Neural progenitor cell (in vitro differentiated cells): Measurements from ENCODE around the gene QPCTL. TPM values are rescaled to one million over a fixed set of nuclear protein-coding genes. Genes with fewer than 3 reads are reported as not detected.

ENCODE experiments used
- DNase-seq: peaks from one replicate; pipeline ENCODE4 v3.0.0-alpha.2; 2016; ENCODE audit warnings: low spot score
- H2AFZ ChIP-seq: fragments of 200-600 bp; sonication (generic); replicated peaks from 2 replicates; pipeline ENCODE4 v1.6.1; 2016; ENCODE audit warnings: antibody characterized with exemption
- H3F3A ChIP-seq: fragments of 200-600 bp; sonication (generic); 2 replicates; pipeline ENCODE4 v1.6.1; 2016; ENCODE audit warnings: antibody characterized with exemption, low read depth
- H3K27ac ChIP-seq: fragments of 200-600 bp; sonication (generic); 2 replicates; pipeline ENCODE4 v1.5.1; 2016; ENCODE audit warnings: mild to moderate bottlenecking
- H3K27me3 ChIP-seq: fragments of 200-600 bp; sonication (generic); 2 replicates; pipeline ENCODE4 v1.6.1; 2016; ENCODE audit warnings: mild to moderate bottlenecking, moderate library complexity
- H3K36me3 ChIP-seq: fragments of 200-600 bp; sonication (generic); 2 replicates; pipeline ENCODE4 v1.5.1; 2016
- H3K4me1 ChIP-seq: fragments of 200-600 bp; sonication (generic); 2 replicates; pipeline ENCODE4 v1.6.1; 2016; ENCODE audit warnings: mixed run types
- H3K4me2 ChIP-seq: fragments of 200-600 bp; sonication (generic); 2 replicates; pipeline ENCODE4 v1.6.1; 2016
- H3K4me3 ChIP-seq: fragments of 200-600 bp; sonication (generic); 2 replicates; pipeline ENCODE4 v1.5.1; 2016
- H3K79me2 ChIP-seq: fragments of 200-600 bp; sonication (generic); 2 replicates; pipeline ENCODE4 v1.6.1; 2016; ENCODE audit warnings: low read depth
- H3K9ac ChIP-seq: fragments of 200-600 bp; sonication (generic); 2 replicates; pipeline ENCODE4 v1.6.1; 2016
- H3K9me3 ChIP-seq: fragments of 200-600 bp; sonication (generic); 2 replicates; pipeline ENCODE4 v1.5.1; 2016; ENCODE audit warnings: low read depth
- H4K20me1 ChIP-seq: fragments of 200-600 bp; sonication (generic); 2 replicates; pipeline ENCODE4 v1.6.1; 2016; ENCODE audit warnings: low read depth
- H3K27ac Mint-ChIP-seq: 3 replicates; pipeline ENCODE4 v1.8.0; 2021; ENCODE audit warnings: mixed read lengths
- H3K27me3 Mint-ChIP-seq: 2 replicates; pipeline ENCODE4 v1.8.0; 2022; ENCODE audit warnings: low read depth, mild to moderate bottlenecking, inconsistent platforms, moderate library complexity, mixed read lengths; ENCODE audit not compliant: insufficient read depth
- H3K36me3 Mint-ChIP-seq: 3 replicates; pipeline ENCODE4 v1.8.0; 2021; ENCODE audit warnings: mixed read lengths
- H3K4me1 Mint-ChIP-seq: 3 replicates; pipeline ENCODE4 v1.8.0; 2021; ENCODE audit warnings: mixed read lengths
- H3K4me3 Mint-ChIP-seq: 3 replicates; pipeline ENCODE4 v1.8.0; 2021; ENCODE audit warnings: mild to moderate bottlenecking, moderate library complexity, mixed read lengths
- H3K9me3 Mint-ChIP-seq: 3 replicates; pipeline ENCODE4 v1.8.0; 2020; ENCODE audit warnings: mixed read lengths
- CTCF ChIP-seq: fragments of 200-600 bp; sonication (generic); IDR thresholded peaks from 2 replicates; pipeline ENCODE4 v1.5.1; 2017; ENCODE audit warnings: antibody characterized with exemption, mild to moderate bottlenecking
- EZH2 ChIP-seq: fragments of 200-600 bp; sonication (generic); IDR thresholded peaks from 2 replicates; pipeline ENCODE4 v1.6.1; 2017; ENCODE audit warnings: antibody characterized with exemption, mild to moderate bottlenecking, moderate library complexity
- EZH2phosphoT487 ChIP-seq: fragments of 200-600 bp; sonication (generic); IDR thresholded peaks from 2 replicates; pipeline ENCODE4 v1.6.1; 2017; ENCODE audit warnings: antibody characterized with exemption
- total RNA-seq: library from RNA; depleted of rRNA; stranded (reverse); fragments of >200 nt; gene quantifications from 2 replicates; pipeline ENCODE4 v1.2.3, GENCODE V29; 2015; ENCODE audit warnings: low replicate concordance

QPCTL gene
- 4.5 and 15.7 TPM in 2 replicates for total RNA-seq

DNA sequence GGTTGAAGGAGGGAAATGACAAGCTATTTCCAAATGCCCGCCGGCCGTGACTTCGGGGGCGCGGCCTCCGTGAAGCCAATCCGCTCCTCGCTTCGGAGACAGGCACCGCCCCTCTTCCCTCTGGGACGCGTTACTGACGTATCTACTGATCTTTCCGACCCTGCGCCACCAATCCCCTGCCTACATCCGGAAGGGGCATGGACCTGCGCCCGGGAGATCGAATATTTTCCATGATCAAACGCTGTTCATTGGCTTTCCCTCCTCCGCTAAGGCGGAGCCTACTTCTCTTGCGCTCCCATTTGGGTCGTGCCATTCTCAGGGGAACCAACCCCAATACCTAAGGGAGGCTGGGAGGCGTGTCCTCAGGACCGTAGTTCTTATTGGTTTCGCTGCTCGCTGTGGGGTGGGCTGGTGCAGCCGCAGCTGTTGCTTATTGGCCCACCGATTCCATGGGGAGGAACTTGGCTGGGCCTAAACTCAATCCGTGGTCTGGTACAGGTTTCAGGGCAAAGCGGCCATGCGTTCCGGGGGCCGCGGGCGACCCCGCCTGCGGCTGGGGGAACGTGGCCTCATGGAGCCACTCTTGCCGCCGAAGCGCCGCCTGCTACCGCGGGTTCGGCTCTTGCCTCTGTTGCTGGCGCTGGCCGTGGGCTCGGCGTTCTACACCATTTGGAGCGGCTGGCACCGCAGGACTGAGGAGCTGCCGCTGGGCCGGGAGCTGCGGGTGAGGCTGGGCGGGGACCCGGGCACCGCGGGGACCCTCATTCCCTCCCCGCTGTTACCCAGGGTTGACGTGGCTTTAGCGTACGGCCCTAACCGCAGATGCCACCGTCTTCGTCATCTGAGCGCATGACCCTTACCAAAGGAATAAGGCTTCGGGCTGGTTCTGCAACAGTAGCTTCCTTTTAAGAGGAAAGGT lies at the start of gene QPCTL:
Gene QPCTL (plus strand): TSS at position 480 of the 919 bp plus-strand sequence. CDS start 38 bp downstream, at position 518.
- H4K20me1 ChIP-seq, result peaks cover 14% of the 10 kb centered on the region
- Mint-ChIP-seq H3K36me3 (peaks cover 14% of the 10 kb centered on the region), H3K27ac (peak within 1 kb of the TSS; percentile 90), H3K4me3 (peak within 1 kb of the TSS; percentile 96), H3K4me1 (peaks cover 11% of the 10 kb centered on the region), H3K9me3 (no peaks in the 10 kb centered on the region), H3K27me3 (peaks cover 4% of the 10 kb centered on the region)
- H3K4me3 ChIP-seq, result peak within 1 kb of the TSS; percentile 78
- H3K36me3 ChIP-seq, result no peaks in the 10 kb centered on the region
- H3K79me2 ChIP-seq, result peaks cover 28% of the 10 kb centered on the region
- peaks cover 6% of the 10 kb centered on the region for H3K4me1 ChIP-seq
- peak; percentile 99 for DNase-seq
- H3K4me2 ChIP-seq, result peak within 1 kb of the TSS; percentile 83
- H3K27ac ChIP-seq, result peak within 1 kb of the TSS; percentile 54
- TF ChIP-seq EZH2phosphoT487 (no peak), EZH2 (no peak), CTCF (no peak)
- H3F3A ChIP-seq, result peaks cover 19% of the 10 kb centered on the region
- peak within 1 kb of the TSS; percentile 81 for H3K9ac ChIP-seq
- no peaks in the 10 kb centered on the region for H3K9me3 ChIP-seq
- peak within 1 kb of the TSS; percentile 91 for H2AFZ ChIP-seq
- H3K27me3 ChIP-seq, result no peaks in the 10 kb centered on the region

- TF ChIP-seq CTCF, result peak; percentile 94
- no peak for TF ChIP-seq EZH2
- Histone ChIP-seq H3K9me3 (no peaks in the 10 kb centered on the region), H3K4me3 (peak overlapping the region; percentile 61), H3K4me1 (peaks cover 9% of the 10 kb centered on the region), H3K27ac (no peak overlapping the region), H3K9ac (no peak overlapping the region), H3K36me3 (no peaks in the 10 kb centered on the region), H3F3A (peaks cover 61% of the 10 kb centered on the region), H2AFZ (peak overlapping the region; percentile 97), H3K27me3 (peaks cover 23% of the 10 kb centered on the region), H3K4me2 (peak overlapping the region; percentile 86), H4K20me1 (peaks cover 4% of the 10 kb centered on the region), H3K79me2 (no peaks in the 10 kb centered on the region)
- Mint-ChIP-seq H3K9me3 (peaks cover 2% of the 10 kb centered on the region), H3K36me3 (no peaks in the 10 kb centered on the region), H3K4me1 (peaks cover 49% of the 10 kb centered on the region), H3K27ac (no peak overlapping the region), H3K27me3 (peaks cover 17% of the 10 kb centered on the region), H3K4me3 (peak overlapping the region; percentile 88)
- DNase-seq, result peak; percentile 91
These were observed 49.2 kb upstream of the QPCTL start for GRCh38 chr19:45643024-45643926.

DNA sequence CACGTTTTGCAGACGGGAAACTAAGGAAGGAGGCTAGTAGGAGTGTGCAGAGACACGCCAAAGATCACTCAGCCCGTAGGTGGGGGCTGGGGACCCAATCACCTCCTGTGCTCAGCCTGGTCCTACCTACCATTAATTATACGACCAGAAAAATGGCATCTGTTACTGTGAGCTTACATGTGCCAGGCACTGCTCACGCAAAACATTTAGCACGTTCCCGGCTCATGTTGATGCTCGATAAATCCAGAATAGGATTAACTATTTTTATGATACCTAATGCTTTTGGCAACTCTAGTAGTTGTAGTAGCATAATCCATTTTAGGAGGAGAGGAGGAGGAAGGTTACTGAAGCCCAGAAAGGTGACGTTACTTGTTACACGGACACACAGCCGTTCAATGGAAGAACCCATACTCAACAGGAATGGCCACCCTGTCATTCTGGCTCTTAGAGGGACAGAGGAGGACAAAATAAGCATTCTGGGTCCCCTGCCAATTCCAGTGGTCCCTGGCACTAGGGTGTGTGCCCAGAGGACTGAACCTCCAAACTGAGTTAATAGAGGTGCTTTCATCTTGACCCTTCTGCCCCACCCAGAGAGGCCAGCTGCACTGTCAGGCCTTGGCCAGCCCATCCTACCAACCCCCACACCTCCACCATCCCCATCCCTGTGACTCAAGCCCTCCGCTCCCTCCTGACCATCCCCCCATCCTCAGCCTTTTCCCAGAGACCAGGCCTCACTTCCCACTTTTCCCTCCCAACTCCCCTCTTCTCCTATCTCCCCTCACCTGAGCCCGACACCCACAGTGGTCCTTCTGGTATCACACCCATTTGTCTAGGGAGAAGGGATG lies 48.3 kb upstream of the QPCTL start:
- H3K4me1 ChIP-seq, result peaks cover 5% of the 10 kb centered on the region
- H3K27me3 ChIP-seq, result peaks cover 23% of the 10 kb centered on the region
- H3F3A ChIP-seq, result peaks cover 54% of the 10 kb centered on the region
- DNase-seq, result no peak
- no peaks in the 10 kb centered on the region for H3K79me2 ChIP-seq
- TF ChIP-seq CTCF, result no peak
- TF ChIP-seq EZH2, result no peak
- no peak for TF ChIP-seq EZH2phosphoT487
- peak overlapping the region; percentile 88 for H3K4me3 Mint-ChIP-seq
- H2AFZ ChIP-seq, result no peak overlapping the region
- H3K4me3 ChIP-seq, result peak overlapping the region; percentile 61
- peak overlapping the region; percentile 86 for H3K4me2 ChIP-seq
- H3K36me3 Mint-ChIP-seq, result no peaks in the 10 kb centered on the region
- no peak overlapping the region for H3K9ac ChIP-seq
- H3K27me3 Mint-ChIP-seq, result peaks cover 15% of the 10 kb centered on the region
- no peaks in the 10 kb centered on the region for H3K36me3 ChIP-seq
- peaks cover 4% of the 10 kb centered on the region for H4K20me1 ChIP-seq
- no peaks in the 10 kb centered on the region for H3K9me3 ChIP-seq
- H3K27ac ChIP-seq, result no peak overlapping the region
- peaks cover 2% of the 10 kb centered on the region for H3K9me3 Mint-ChIP-seq
- no peak overlapping the region for H3K27ac Mint-ChIP-seq
- H3K4me1 Mint-ChIP-seq, result peaks cover 41% of the 10 kb centered on the region
